Activated naive CD8-positive, alpha-beta T cell treated with anti-CD3 and anti-CD28 coated beads, Interleukin-2, amount 50 U/mL, for 24 hours (primary cell): Measurements from ENCODE around the gene S100A5.

Experiments
- ATAC-seq: fragments of 150-1000 bp; cut with Tn5 transposase; one replicate; pipeline ENCODE4 v1.10.0; 2021
- DNase-seq: peaks from one replicate; pipeline ENCODE4 v3.0.0; 2021
- H3K27ac Mint-ChIP-seq: one replicate; pipeline ENCODE4 v1.8.0; 2021; ENCODE audit warnings: mild to moderate bottlenecking, mixed read lengths
- H3K27me3 Mint-ChIP-seq: one replicate; pipeline ENCODE4 v1.8.0; 2021; ENCODE audit warnings: mixed read lengths
- H3K36me3 Mint-ChIP-seq: one replicate; pipeline ENCODE4 v1.8.0; 2021; ENCODE audit warnings: low read depth, mixed read lengths
- H3K4me1 Mint-ChIP-seq: one replicate; pipeline ENCODE4 v1.8.0; 2021; ENCODE audit warnings: mixed read lengths
- H3K4me3 Mint-ChIP-seq: one replicate; pipeline ENCODE4 v1.8.0; 2021; ENCODE audit warnings: mild to moderate bottlenecking, moderate library complexity, mixed read lengths
- H3K9me3 Mint-ChIP-seq: one replicate; pipeline ENCODE4 v1.8.0; 2021; ENCODE audit warnings: mixed read lengths

The S100A5 gene

GRCh38 chr1:153546796-153547559, 6.2 kb upstream of the S100A5 start:
- Mint-ChIP-seq H3K36me3 (peaks cover 12% of the 10 kb centered on the region), H3K9me3 (no peaks in the 10 kb centered on the region), H3K4me3 (no peak overlapping the region), H3K4me1 (peaks cover 53% of the 10 kb centered on the region), H3K27me3 (no peaks in the 10 kb centered on the region), H3K27ac (no peak overlapping the region)
- ATAC-seq (no peak), DNase-seq (no peak)

DNA sequence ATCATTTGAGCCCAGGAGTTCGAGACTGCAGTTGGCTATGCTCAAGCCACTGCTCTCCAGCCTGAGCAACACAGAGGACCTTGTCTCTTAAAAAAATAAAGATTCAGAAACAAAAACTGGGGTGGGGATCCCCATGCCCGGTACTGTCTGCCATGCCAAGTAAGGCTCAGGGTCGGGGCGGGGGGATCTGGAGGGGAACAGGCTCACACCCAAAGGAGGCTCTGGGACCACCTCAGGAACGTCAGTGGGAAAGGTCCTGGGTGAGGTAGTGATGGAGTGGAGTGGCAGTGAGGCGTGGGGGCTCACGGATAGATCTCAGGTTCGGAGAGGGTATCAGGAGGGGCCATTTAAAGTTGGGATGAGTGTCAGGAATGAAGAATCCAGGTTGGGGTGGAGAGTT, 5.6 kb upstream of the S100A5 start:
- DNase-seq, result no peak
- Mint-ChIP-seq H3K36me3 (peaks cover 12% of the 10 kb centered on the region), H3K9me3 (no peaks in the 10 kb centered on the region), H3K27ac (peak overlapping the region; percentile 95), H3K4me1 (peaks cover 59% of the 10 kb centered on the region), H3K4me3 (no peak overlapping the region), H3K27me3 (no peaks in the 10 kb centered on the region)
- ATAC-seq, result no peak

GRCh38 chr1:153545067-153546055, 4.6 kb upstream of the S100A5 start, which contains the start of gene S100A4:
TSS of gene S100A4 (minus strand) at chr1:153545806. CDS start at chr1:153544794, 1,012 bp downstream.
- ATAC-seq, result peak; percentile 82
- no peaks in the 10 kb centered on the region for H3K27me3 Mint-ChIP-seq
- peak; percentile 94 for DNase-seq
- peaks cover 70% of the 10 kb centered on the region for H3K4me1 Mint-ChIP-seq
- H3K36me3 Mint-ChIP-seq, result peaks cover 12% of the 10 kb centered on the region
- no peaks in the 10 kb centered on the region for H3K9me3 Mint-ChIP-seq
- H3K4me3 Mint-ChIP-seq, result peak within 1 kb of the TSS; percentile 86
- H3K27ac Mint-ChIP-seq, result peak within 1 kb of the TSS; percentile 95

DNA sequence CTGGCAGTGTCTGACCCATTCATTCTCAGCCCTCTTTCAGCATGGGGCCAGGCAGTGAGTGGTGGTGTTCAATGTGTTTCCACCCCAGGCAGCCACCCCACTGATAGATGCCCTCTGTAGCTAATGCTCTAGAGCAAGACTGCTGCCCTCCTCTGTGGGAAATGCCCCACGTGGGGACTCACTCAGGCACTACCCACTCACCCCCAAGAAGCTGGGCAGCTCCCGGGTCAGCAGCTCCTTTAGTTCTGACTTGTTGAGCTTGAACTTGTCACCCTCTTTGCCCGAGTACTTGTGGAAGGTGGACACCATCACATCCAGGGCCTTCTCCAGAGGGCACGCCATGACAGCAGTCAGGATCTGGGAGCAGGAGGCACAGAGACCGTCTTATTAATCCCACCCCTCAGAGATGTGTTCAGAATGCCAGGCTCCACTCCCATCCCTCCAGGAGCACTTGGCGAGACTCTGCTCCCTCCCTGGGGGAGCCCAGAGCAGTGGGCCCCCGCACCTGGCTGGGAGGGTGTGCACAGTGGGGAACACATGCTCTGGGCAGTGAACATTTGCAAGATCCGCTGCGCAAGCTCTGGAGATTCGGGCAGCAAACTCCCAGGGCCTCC, 3.8 kb upstream of the S100A5 start:
- H3K4me1 Mint-ChIP-seq, result peaks cover 78% of the 10 kb centered on the region
- peaks cover 12% of the 10 kb centered on the region for H3K36me3 Mint-ChIP-seq
- H3K27me3 Mint-ChIP-seq, result no peaks in the 10 kb centered on the region
- H3K4me3 Mint-ChIP-seq, result peak overlapping the region; percentile 86
- peak overlapping the region; percentile 95 for H3K27ac Mint-ChIP-seq
- ATAC-seq (no peak), DNase-seq (no peak)
- H3K9me3 Mint-ChIP-seq, result no peaks in the 10 kb centered on the region

GRCh38 chr1:153543736-153544135, 3.0 kb upstream of the S100A5 start:
- DNase-seq, result no peak
- H3K9me3 Mint-ChIP-seq, result no peaks in the 10 kb centered on the region
- peaks cover 80% of the 10 kb centered on the region for H3K4me1 Mint-ChIP-seq
- H3K27ac Mint-ChIP-seq, result peak overlapping the region; percentile 95
- H3K4me3 Mint-ChIP-seq, result peak overlapping the region; percentile 86
- ATAC-seq, result no peak
- H3K36me3 Mint-ChIP-seq, result peaks cover 12% of the 10 kb centered on the region
- no peaks in the 10 kb centered on the region for H3K27me3 Mint-ChIP-seq

- peak overlapping the region; percentile 95 for H3K27ac Mint-ChIP-seq
- peaks cover 12% of the 10 kb centered on the region for H3K36me3 Mint-ChIP-seq
- H3K4me1 Mint-ChIP-seq, result peaks cover 76% of the 10 kb centered on the region
- no peak for ATAC-seq
- H3K4me3 Mint-ChIP-seq, result peak overlapping the region; percentile 86
- no peaks in the 10 kb centered on the region for H3K9me3 Mint-ChIP-seq
- no peaks in the 10 kb centered on the region for H3K27me3 Mint-ChIP-seq
- no peak for DNase-seq
Observed at GRCh38 chr1:153542956-153543711, 2.4 kb upstream of the S100A5 start.

DNA sequence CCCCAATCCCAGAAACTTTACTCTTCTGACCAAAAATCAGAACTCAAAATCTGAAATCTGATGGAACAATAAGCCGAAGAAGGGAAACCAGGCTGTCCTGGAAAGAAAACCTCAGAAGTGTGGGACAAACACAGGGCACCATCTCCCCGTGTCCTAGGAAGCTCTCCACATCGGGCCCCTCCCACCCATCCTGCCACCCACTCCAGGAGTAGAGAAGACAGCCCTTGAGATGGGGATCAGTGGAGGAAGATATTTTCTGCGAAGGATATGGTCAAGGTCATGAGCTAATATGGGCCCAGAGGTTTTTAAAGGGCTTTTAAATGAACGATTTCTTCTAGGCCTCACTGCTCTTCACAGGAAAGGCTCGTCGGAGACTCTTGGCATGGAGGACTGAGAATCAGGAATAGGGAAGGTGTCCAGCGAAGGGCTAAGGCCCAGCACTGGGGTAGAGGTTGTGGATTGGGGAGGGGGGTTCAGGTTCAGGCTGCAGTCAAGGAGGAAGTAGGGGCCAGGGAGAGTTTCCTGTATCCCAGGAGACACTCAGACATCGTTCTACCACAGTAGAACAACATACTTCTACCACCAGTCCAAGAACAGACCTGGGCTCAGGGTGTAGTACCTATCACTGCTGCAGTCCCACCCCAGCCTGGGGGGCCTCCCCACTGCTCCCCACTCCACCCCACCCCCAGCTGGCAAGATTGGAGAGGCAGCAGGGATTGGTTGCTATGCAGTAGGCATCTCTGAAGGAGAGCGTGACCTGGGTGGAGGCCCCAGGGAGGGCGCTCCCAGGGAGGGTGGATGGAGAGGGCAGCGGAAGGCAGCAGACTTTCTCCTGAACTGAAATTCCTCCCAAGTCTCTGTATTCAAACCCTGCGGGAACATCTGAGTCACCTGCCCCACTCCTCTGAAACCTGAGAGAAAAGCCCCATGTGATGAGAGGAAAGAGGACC, 1.2 kb upstream of the S100A5 start:
- H3K27ac Mint-ChIP-seq, result peak overlapping the region; percentile 83
- H3K9me3 Mint-ChIP-seq, result no peaks in the 10 kb centered on the region
- peaks cover 12% of the 10 kb centered on the region for H3K36me3 Mint-ChIP-seq
- DNase-seq (no peak), ATAC-seq (no peak)
- H3K4me3 Mint-ChIP-seq, result peak overlapping the region; percentile 17
- no peaks in the 10 kb centered on the region for H3K27me3 Mint-ChIP-seq
- peaks cover 80% of the 10 kb centered on the region for H3K4me1 Mint-ChIP-seq

DNA sequence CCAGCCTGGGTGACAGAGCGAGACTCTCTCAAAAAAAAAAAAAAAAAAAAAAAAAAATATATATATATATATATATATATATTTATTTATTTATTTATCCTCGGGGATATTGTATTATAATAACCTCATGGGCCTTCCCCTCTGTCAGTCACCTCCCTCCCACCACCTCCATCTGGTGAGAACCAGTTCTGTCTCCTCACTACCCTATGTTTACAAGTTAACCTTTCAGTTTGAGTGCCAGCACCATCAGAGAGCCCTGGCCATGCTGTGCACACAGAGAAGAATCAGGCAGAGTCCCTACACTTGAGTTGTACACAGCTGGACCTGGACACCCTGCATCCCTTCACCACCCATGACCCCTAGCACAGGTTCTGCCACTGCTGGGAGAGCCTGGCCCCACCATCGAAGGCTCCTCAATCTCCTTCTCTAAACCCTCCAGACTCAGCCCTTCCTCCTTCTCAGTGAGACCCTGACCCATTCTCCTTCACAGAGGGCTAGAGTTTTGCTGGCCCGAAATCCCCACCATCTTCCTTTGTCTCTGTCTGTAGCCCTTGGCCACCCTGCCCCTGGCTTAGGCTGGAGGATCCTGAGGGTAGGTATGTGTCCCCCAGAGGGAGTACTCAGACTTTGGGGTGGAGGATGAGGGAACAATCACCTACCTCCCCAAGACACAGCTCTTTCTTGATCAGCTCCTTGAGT, 1.2 kb downstream of the S100A5 start:
- DNase-seq (no peak), ATAC-seq (no peak)
- H3K9me3 Mint-ChIP-seq, result no peaks in the 10 kb centered on the region
- peaks cover 12% of the 10 kb centered on the region for H3K36me3 Mint-ChIP-seq
- H3K27ac Mint-ChIP-seq, result peak overlapping the region; percentile 83
- H3K27me3 Mint-ChIP-seq, result no peaks in the 10 kb centered on the region
- peaks cover 77% of the 10 kb centered on the region for H3K4me1 Mint-ChIP-seq
- no peak overlapping the region for H3K4me3 Mint-ChIP-seq

DNA sequence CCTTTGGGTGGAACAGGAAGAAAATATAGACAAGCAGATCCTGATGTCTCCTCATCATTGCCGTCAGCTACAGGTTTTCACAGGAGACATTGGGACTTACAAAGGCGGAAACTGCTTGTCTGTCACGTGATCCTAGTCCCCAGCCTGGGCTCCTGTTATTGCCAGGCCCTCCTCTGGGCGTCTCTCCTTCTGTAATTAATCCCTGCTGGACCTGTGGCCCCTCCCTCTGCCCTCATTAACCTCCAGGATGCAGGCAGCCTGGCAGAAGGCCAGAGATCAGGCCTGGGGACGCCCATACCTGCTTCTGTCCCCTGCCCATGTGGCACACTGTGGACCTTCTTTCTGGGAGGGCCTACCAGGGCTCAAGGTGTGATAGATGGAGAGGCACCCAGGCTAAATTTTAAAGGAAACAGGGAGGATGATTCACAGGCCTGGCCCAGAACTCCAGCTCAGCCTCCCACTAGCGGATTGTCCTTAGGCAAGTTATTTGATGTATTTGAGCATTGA, 2.4 kb downstream of the S100A5 start:
- no peak overlapping the region for H3K4me3 Mint-ChIP-seq

DNA sequence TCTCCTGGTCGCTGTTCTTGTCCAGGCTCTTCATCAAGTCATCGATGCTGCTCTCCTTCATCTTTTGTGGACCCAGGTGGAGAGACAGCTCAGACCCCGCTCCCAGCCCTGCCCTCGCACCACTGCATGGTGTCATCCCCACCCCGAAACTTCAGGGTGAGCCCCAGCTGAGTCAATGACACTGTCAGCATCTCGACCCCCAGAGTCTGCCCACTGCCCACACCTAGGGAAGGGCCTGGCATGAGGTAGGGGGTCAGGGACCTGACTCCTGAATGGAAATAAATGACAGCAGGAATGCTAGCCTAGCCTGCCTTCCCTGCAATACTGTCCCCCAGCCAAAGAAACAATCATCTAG, 3.4 kb downstream of the S100A5 start:
- ATAC-seq, result no peak
- Mint-ChIP-seq H3K9me3 (no peaks in the 10 kb centered on the region), H3K36me3 (peaks cover 6% of the 10 kb centered on the region), H3K27ac (peak overlapping the region; percentile 97), H3K4me3 (no peak overlapping the region), H3K27me3 (no peaks in the 10 kb centered on the region), H3K4me1 (peaks cover 76% of the 10 kb centered on the region)
- DNase-seq, result no peak

More for the DNA sequence above, 2.4 kb downstream of the S100A5 start:
- no peak for ATAC-seq
- peaks cover 77% of the 10 kb centered on the region for H3K4me1 Mint-ChIP-seq
- H3K27ac Mint-ChIP-seq, result peak overlapping the region; percentile 8
- peaks cover 8% of the 10 kb centered on the region for H3K36me3 Mint-ChIP-seq
- DNase-seq, result no peak
- H3K9me3 Mint-ChIP-seq, result no peaks in the 10 kb centered on the region
- H3K27me3 Mint-ChIP-seq, result no peaks in the 10 kb centered on the region

- Mint-ChIP-seq H3K4me3 (peak overlapping the region; percentile 96), H3K9me3 (no peaks in the 10 kb centered on the region), H3K27me3 (no peaks in the 10 kb centered on the region), H3K4me1 (peaks cover 76% of the 10 kb centered on the region), H3K27ac (peak overlapping the region; percentile 97), H3K36me3 (peaks cover 6% of the 10 kb centered on the region)
- ATAC-seq (no peak), DNase-seq (no peak)
Observed at GRCh38 chr1:153536671-153537375, 3.9 kb downstream of the S100A5 start.

DNA sequence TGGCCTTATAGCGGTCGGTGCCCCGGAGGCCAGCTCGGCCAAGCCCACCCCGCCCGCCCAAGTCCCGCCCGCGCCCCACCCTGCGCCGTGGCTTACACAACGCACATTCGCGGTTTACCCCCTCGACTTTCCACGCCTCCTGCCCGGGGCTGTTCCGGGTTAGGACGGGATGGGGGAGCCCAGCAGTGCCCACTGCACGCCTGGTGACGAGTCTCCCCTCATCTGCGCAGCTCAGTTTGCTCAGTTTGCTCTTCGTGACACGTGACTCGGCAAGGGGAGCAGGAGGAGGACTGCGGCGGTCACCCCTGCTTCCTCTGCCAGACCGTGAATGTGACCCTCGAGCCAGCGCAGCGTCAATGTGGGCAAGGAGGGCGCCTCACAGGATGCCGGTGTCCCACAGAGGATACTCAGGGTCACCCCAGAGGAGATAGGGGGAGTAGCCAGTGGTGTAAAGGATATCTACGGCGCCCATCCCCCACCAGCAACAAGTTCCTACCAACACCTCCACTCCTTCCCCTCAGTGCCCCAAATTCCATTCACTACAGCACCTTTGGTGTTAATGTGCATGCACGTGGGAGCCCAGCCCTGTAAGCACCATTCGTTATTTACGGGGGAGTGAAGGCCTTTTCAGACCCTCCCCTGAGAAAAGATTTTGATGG, 4.6 kb downstream of the S100A5 start:
- Mint-ChIP-seq H3K27ac (peak overlapping the region; percentile 97), H3K27me3 (no peaks in the 10 kb centered on the region), H3K9me3 (no peaks in the 10 kb centered on the region), H3K4me1 (peaks cover 76% of the 10 kb centered on the region), H3K4me3 (peak overlapping the region; percentile 96), H3K36me3 (peaks cover 6% of the 10 kb centered on the region)
- DNase-seq, result peak; percentile 82
- peak; percentile 73 for ATAC-seq
